ENCODE results near the gene NFE2L1. TPM values are rescaled to one million over a fixed set of nuclear protein-coding genes. Genes with fewer than 3 reads are reported as not detected.
"Not testable (repeated sequence)": the region's sequence is repeated elsewhere in the genome, so short reads cannot be mapped to it uniquely, and the experiment has no call there.

NFE2L1 gene
- total RNA-seq, 1 experiment from 2014 or later: 149 TPM

DNA sequence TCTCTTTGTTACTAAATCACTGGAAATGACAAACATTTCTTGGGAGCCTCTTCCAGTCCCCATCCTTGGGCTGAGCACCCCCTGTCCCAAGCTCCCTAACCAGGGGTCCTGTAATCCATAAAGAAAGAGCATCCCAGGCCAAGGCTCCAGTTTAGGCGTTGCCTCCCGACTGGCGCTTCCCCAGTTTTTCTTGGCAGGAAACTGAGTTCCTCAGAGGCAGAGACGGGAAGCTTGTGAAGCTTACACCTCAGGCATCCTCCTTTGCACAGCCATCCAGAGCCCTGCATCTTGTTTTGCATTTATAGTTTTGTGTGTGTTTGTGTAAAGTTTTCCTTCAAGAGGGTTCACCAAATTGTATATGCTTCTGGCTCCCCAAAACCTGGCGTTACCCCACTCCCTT is 17.6 kb upstream of the NFE2L1 start (continued):
- TF ChIP-seq AR (CRISPR knock-in tag; IDR thresholded peaks at IDR 0.05) (no peak), E2F1 (CRISPR knock-in tag; IDR thresholded peaks at IDR 0.05) (no peak), OVOL2 (CRISPR knock-in tag; IDR thresholded peaks at IDR 0.05; ENCODE audit: borderline replicate concordance) (no peak), IRF2 (CRISPR knock-in tag; IDR thresholded peaks at IDR 0.05; ENCODE audit: borderline replicate concordance, low read depth) (no peak)

DNA sequence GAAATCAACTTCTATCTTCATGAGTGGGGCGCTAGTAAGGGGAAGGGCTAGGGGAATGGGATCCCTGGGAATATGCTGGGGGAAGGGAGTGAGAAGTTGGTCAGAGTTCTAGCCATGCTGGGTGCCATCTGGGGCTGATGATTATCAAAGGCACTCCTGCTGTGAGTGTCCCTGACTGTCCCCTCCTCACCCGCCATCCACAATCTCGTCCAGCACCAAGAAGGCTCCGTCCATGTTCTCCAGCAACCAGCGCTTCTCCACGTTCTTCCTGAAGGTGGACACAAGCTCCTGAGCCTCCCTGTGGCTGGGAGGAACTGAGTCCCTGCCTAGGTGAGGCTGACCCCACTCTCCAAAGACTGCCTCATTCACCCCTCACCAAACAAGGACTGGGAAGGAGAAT is 16.2 kb upstream of the NFE2L1 start:
- ChIA-PET CTCF (interaction anchor here (1.1 kb wide), 1 partner anchor 61 kb away, joined by 3 read pairs; the partner anchor contains the start of gene CDK5RAP3), POLR2A (interaction anchor here (0.5 to 0.7 kb wide), 2 partner anchors 46 to 61 kb away, joined by 3 read pairs; partner anchors contain the start of gene CDK5RAP3)
- ATAC-seq (no peak), DNase-seq (ENCODE audit: low spot score) (no peak)
- Mint-ChIP-seq H3K4me1 (no peaks in the 10 kb centered on the region), H3K27me3 (ENCODE audit: low read depth) (peaks cover 35% of the 10 kb centered on the region), H3K27ac (no peak overlapping the region), H3K9me3 (no peaks in the 10 kb centered on the region), H3K4me3 (no peak overlapping the region), H3K36me3 (no peaks in the 10 kb centered on the region)
- TF ChIP-seq NR3C1 (CRISPR knock-in tag; conservative IDR thresholded peaks at IDR 0.05; ENCODE audit: low read depth): no peak
- no peak for TF ChIP-seq CDX4 (CRISPR knock-in tag; IDR thresholded peaks at IDR 0.05; ENCODE audit: borderline replicate concordance)
- TF ChIP-seq, protein P1, sequence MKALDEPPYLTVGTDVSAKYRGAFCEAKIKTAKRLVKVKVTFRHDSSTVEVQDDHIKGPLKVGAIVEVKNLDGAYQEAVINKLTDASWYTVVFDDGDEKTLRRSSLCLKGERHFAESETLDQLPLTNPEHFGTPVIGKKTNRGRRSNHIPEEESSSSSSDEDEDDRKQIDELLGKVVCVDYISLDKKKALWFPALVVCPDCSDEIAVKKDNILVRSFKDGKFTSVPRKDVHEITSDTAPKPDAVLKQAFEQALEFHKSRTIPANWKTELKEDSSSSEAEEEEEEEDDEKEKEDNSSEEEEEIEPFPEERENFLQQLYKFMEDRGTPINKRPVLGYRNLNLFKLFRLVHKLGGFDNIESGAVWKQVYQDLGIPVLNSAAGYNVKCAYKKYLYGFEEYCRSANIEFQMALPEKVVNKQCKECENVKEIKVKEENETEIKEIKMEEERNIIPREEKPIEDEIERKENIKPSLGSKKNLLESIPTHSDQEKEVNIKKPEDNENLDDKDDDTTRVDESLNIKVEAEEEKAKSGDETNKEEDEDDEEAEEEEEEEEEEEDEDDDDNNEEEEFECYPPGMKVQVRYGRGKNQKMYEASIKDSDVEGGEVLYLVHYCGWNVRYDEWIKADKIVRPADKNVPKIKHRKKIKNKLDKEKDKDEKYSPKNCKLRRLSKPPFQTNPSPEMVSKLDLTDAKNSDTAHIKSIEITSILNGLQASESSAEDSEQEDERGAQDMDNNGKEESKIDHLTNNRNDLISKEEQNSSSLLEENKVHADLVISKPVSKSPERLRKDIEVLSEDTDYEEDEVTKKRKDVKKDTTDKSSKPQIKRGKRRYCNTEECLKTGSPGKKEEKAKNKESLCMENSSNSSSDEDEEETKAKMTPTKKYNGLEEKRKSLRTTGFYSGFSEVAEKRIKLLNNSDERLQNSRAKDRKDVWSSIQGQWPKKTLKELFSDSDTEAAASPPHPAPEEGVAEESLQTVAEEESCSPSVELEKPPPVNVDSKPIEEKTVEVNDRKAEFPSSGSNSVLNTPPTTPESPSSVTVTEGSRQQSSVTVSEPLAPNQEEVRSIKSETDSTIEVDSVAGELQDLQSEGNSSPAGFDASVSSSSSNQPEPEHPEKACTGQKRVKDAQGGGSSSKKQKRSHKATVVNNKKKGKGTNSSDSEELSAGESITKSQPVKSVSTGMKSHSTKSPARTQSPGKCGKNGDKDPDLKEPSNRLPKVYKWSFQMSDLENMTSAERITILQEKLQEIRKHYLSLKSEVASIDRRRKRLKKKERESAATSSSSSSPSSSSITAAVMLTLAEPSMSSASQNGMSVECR (CRISPR knock-in tag; IDR thresholded peaks at IDR 0.05; ENCODE audit: borderline replicate concordance): no peak
- TF ChIP-seq HMGA2 (CRISPR knock-in tag; IDR thresholded peaks at IDR 0.05): no peak
- no peak for TF ChIP-seq IRF1 (CRISPR knock-in tag; IDR thresholded peaks at IDR 0.05)
- no peak for TF ChIP-seq SMAD4 (CRISPR knock-in tag; IDR thresholded peaks at IDR 0.05)
- no peak for TF ChIP-seq SP1 (CRISPR knock-in tag; conservative IDR thresholded peaks at IDR 0.05)
- TF ChIP-seq RELA (CRISPR knock-in tag; IDR thresholded peaks at IDR 0.05; ENCODE audit: borderline replicate concordance): no peak
- no peak for TF ChIP-seq CBFB (CRISPR knock-in tag; IDR thresholded peaks at IDR 0.05; ENCODE audit: low read depth)
- no peak for TF ChIP-seq KAT7 (CRISPR knock-in tag; IDR thresholded peaks at IDR 0.05; ENCODE audit: borderline replicate concordance)
- TF ChIP-seq FOXJ3 (CRISPR knock-in tag; IDR thresholded peaks at IDR 0.05; ENCODE audit: borderline replicate concordance): no peak
- no peak for TF ChIP-seq NR1H2 (CRISPR knock-in tag; IDR thresholded peaks at IDR 0.05)
- no peak for TF ChIP-seq GRHL2 (CRISPR knock-in tag; IDR thresholded peaks at IDR 0.05; ENCODE audit: insufficient replicate concordance, severe bottlenecking)
- no peak for TF ChIP-seq CREM (CRISPR knock-in tag; IDR thresholded peaks at IDR 0.05)

GRCh38 chr17:48034734-48035133 is 13.4 kb upstream of the NFE2L1 start:
- DNase-seq (ENCODE audit: low spot score); H3K9me3 Mint-ChIP-seq; H3K4me1 Mint-ChIP-seq; H3K36me3 Mint-ChIP-seq; ATAC-seq; H3K4me3 Mint-ChIP-seq; H3K27ac Mint-ChIP-seq: not testable (repeated sequence)
- ChIA-PET POLR2A (interaction anchor here (0.9 kb wide), 1 partner anchor 14 kb away, joined by 7 read pairs; the partner anchor contains the start of gene NFE2L1), CTCF (interaction anchor here (0.6 to 3.7 kb wide), 10 partner anchors 8 to 88 kb away, joined by 3 to 34 read pairs (median 3); partner anchors contain the start of gene CDK5RAP3)
- H3K27me3 Mint-ChIP-seq (ENCODE audit: low read depth): peaks cover 56% of the 10 kb centered on the region
